ENCODE results near the gene SLC38A6. TPM values are rescaled to one million over a fixed set of nuclear protein-coding genes. Genes with fewer than 3 reads are reported as not detected.

Gene SLC38A6
- total and polyA plus RNA-seq, 2 of the 8 experiments (the other 6 are each of a cell fraction or from before 2014, with no cell fraction given): 8.1 to 9.8 TPM

- TF ChIP-seq RXRA (IDR thresholded peaks at IDR 0.05; ENCODE audit: insufficient read depth, low read depth, low read length) (no peak), POU5F1 (IDR thresholded peaks at IDR 0.05; ENCODE audit: low read depth, low read length) (no peak), KDM5A (IDR thresholded peaks at IDR 0.05; ENCODE audit: low read length) (peak; percentile 75), KDM1A (IDR thresholded peaks at IDR 0.05; ENCODE audit: borderline replicate concordance, low read length) (no peak), SAP30 (IDR thresholded peaks at IDR 0.05; ENCODE audit: insufficient read depth, insufficient replicate concordance, low read length) (peak; percentile 99), ASH2L (IDR thresholded peaks at IDR 0.05; ENCODE audit: low read length) (peak; percentile 100), JUN (IDR thresholded peaks at IDR 0.05; ENCODE audit: low read depth, low read length) (no peak), SUZ12 (IDR thresholded peaks at IDR 0.05; ENCODE audit: low read length) (no peak), CHD2 (IDR thresholded peaks at IDR 0.05; ENCODE audit: low read length) (no peak), CTCF (IDR thresholded peaks at IDR 0.05; ENCODE audit: control extremely low read depth in 1 of 3, insufficient read depth in 1 of 3, low read depth in 1 of 3, low read length in 3 of 3) (no peak), NANOG (IDR thresholded peaks at IDR 0.05; ENCODE audit: insufficient read depth, low read depth, low read length, poor library complexity, severe bottlenecking) (no peak), ATF3 (IDR thresholded peaks at IDR 0.05; ENCODE audit: insufficient read depth, low read depth, low read length) (peak; percentile 88), HDAC2 (IDR thresholded peaks at IDR 0.05; ENCODE audit: borderline replicate concordance in 1 of 2, low read depth in 2 of 2, low read length in 2 of 2) (peak in 1 of 2 experiments; percentile 97; a peak in 2 of 4 replicates), TAF1 (IDR thresholded peaks at IDR 0.05; ENCODE audit: low read depth, low read length) (peak; percentile 89; the same call in 1 of the 2 replicates), BRCA1 (IDR thresholded peaks at IDR 0.05; ENCODE audit: low read depth, low read length) (peak; percentile 62; the same call in 1 of the 2 replicates), GTF2F1 (IDR thresholded peaks at IDR 0.05; ENCODE audit: borderline replicate concordance, low read depth, low read length) (no peak), RFX5 (IDR thresholded peaks at IDR 0.05; ENCODE audit: borderline replicate concordance, low read depth, low read length) (no peak), KDM4A (IDR thresholded peaks at IDR 0.05; ENCODE audit: low read depth, low read length, severe bottlenecking) (peak; percentile 100), JUND (IDR thresholded peaks at IDR 0.05; ENCODE audit: low read length) (peak; percentile 64; the same call in 1 of the 2 replicates), SIX5 (IDR thresholded peaks at IDR 0.05; ENCODE audit: low read depth, low read length) (no peak)
Measured at GRCh38 chr14:60980811-60981632, at the start of gene SLC38A6, which contains the start of gene TRMT5 (continued).
